GM12892 (cell line): Measurements from ENCODE around the gene CATSPER1.

Experiments used
- POLR2A ChIP-seq: IDR thresholded peaks from 2 replicates; pipeline ENCODE4 v1.6.1; 2011; ENCODE audit warnings: low read depth, low read length, control low read depth
- POLR2AphosphoS5 ChIP-seq: IDR thresholded peaks from 2 replicates; pipeline ENCODE4 v1.6.1; 2011; ENCODE audit warnings: low read depth, low read length, control low read depth
- TAF1 ChIP-seq: IDR thresholded peaks from 2 replicates; pipeline ENCODE4 v1.6.1; 2011; ENCODE audit warnings: low read depth, mild to moderate bottlenecking, control low read depth, low read length, borderline replicate concordance

DNA sequence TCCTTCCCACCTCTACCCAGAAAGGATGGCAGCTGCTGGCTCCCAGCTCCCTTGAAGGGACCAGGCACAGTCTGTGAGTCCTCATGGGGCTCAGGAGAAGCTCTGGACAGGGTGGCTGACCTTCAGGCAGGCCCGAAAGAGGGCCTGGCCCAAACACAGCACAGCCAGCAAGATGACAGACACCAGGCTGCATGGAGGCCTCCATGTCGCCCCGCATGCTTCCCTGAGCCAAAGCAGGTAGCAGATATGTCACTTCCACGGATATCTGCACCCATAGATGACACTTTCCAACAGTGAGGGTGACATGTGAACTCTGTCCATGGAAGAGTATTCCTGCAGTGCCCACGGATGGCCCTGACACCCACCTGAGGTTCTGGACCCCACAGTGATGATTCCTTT, 42.7 kb downstream of the CATSPER1 start:
- TF ChIP-seq POLR2A = no peak
- TF ChIP-seq TAF1 = no peak
- no peak for TF ChIP-seq POLR2AphosphoS5
